Type B pancreatic cell (in vitro differentiated cells): ENCODE results near the gene DQX1. TPM values are rescaled to one million over a fixed set of nuclear protein-coding genes. Genes with fewer than 3 reads are reported as not detected.

Source experiments
- DNase-seq: peaks from one replicate; pipeline ENCODE4 v3.0.0; 2021; ENCODE audit warnings: mixed read lengths; ENCODE audit not compliant: unreplicated experiment; ENCODE audit errors: extremely low spot score
- H3K27ac Mint-ChIP-seq: 2 replicates; pipeline ENCODE4 v1.8.0; 2021; ENCODE audit warnings: mild to moderate bottlenecking, mixed read lengths
- H3K27me3 Mint-ChIP-seq: 2 replicates; pipeline ENCODE4 v1.8.0; 2021; ENCODE audit warnings: mixed read lengths
- H3K36me3 Mint-ChIP-seq: 2 replicates; pipeline ENCODE4 v1.8.0; 2021; ENCODE audit warnings: mixed read lengths
- H3K4me1 Mint-ChIP-seq: one replicate; pipeline ENCODE4 v1.8.0; 2021; ENCODE audit warnings: mixed read lengths; ENCODE audit not compliant: unreplicated experiment
- H3K4me3 Mint-ChIP-seq: 2 replicates; pipeline ENCODE4 v1.8.0; 2021; ENCODE audit warnings: mild to moderate bottlenecking, mixed read lengths
- H3K9me3 Mint-ChIP-seq: 2 replicates; pipeline ENCODE4 v1.8.0; 2021; ENCODE audit warnings: mixed read lengths
- total RNA-seq: library from RNA; stranded (reverse); gene quantifications from 2 replicates; pipeline ENCODE4 v1.2.1, GENCODE V29; 2021; ENCODE audit warnings: low replicate concordance
- TF ChIP-seq, protein P1 (sequence below): fragments of 200-600 bp; sonication (generic); conservative IDR thresholded peaks from 2 replicates; pipeline ENCODE4 v1.5.0; 2021; ENCODE audit warnings: antibody characterized with exemption, mild to moderate bottlenecking

DQX1 gene
- total RNA-seq, 1 donor from 2014 or later, result 1.4 TPM

GRCh38 chr2:74526649-74527230 is 709 bp upstream of the DQX1 start:
- H3K27ac Mint-ChIP-seq, result peak overlapping the region; percentile 75
- peaks cover 13% of the 10 kb centered on the region for H3K36me3 Mint-ChIP-seq
- H3K4me1 Mint-ChIP-seq, result peaks cover 25% of the 10 kb centered on the region
- no peak for DNase-seq
- peak overlapping the region; percentile 83 for H3K4me3 Mint-ChIP-seq
- no peaks in the 10 kb centered on the region for H3K9me3 Mint-ChIP-seq
- TF ChIP-seq, protein P1, sequence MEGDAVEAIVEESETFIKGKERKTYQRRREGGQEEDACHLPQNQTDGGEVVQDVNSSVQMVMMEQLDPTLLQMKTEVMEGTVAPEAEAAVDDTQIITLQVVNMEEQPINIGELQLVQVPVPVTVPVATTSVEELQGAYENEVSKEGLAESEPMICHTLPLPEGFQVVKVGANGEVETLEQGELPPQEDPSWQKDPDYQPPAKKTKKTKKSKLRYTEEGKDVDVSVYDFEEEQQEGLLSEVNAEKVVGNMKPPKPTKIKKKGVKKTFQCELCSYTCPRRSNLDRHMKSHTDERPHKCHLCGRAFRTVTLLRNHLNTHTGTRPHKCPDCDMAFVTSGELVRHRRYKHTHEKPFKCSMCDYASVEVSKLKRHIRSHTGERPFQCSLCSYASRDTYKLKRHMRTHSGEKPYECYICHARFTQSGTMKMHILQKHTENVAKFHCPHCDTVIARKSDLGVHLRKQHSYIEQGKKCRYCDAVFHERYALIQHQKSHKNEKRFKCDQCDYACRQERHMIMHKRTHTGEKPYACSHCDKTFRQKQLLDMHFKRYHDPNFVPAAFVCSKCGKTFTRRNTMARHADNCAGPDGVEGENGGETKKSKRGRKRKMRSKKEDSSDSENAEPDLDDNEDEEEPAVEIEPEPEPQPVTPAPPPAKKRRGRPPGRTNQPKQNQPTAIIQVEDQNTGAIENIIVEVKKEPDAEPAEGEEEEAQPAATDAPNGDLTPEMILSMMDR, result no peak
- peaks cover 20% of the 10 kb centered on the region for H3K27me3 Mint-ChIP-seq

DNA sequence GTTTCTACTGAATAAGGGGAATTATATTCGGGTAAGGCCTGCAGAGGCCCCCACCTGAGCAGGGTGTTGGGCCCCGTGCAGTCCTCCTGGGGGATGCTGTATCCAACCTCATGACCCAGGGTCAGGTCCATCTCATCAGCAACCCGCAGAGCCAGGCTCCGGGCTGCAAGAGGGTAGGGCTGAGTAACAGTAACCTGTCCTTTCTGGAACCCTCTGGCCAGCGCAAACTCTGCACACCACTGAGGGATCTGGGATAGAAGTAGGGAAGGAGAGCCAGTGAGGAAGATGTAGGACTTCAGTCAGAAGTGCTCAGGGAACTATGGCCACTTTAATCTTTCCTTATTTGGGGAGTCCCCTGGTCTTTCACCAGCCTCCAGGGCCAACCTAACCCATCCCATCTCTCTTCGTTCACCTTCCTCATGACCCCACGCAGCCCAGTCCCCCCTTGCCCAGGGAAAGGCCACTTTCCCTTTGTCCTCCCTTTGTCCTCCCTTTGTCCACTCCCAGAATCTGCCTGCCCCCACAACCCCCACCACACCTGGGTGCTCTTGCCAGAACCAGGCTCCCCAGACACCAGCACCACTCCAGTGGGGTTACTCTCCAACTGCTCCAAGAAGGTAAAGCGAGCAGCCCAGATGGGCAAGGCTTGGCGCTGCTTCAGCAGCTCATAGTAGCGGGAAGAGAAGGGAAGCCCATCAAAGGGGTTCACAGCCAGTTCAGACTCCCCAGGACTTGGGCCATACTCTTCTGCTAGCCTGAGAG is 895 bp downstream of the DQX1 start:
- no peaks in the 10 kb centered on the region for H3K9me3 Mint-ChIP-seq
- H3K4me1 Mint-ChIP-seq, result peaks cover 14% of the 10 kb centered on the region
- peaks cover 36% of the 10 kb centered on the region for H3K27me3 Mint-ChIP-seq
- H3K4me3 Mint-ChIP-seq, result no peak overlapping the region
- no peak overlapping the region for H3K27ac Mint-ChIP-seq
- no peak for DNase-seq
- peaks cover 13% of the 10 kb centered on the region for H3K36me3 Mint-ChIP-seq
- TF ChIP-seq, protein P1, result no peak

- no peaks in the 10 kb centered on the region for H3K9me3 Mint-ChIP-seq
- H3K27ac Mint-ChIP-seq, result no peak overlapping the region
- DNase-seq, result no peak
- H3K36me3 Mint-ChIP-seq, result peaks cover 13% of the 10 kb centered on the region
- H3K27me3 Mint-ChIP-seq, result peaks cover 47% of the 10 kb centered on the region
- H3K4me1 Mint-ChIP-seq, result peaks cover 14% of the 10 kb centered on the region
- TF ChIP-seq, protein P1, result no peak
- no peak overlapping the region for H3K4me3 Mint-ChIP-seq
Measured at GRCh38 chr2:74524005-74524404, 2.0 kb downstream of the DQX1 start.

- H3K27me3 Mint-ChIP-seq, result peaks cover 62% of the 10 kb centered on the region
Measured at GRCh38 chr2:74522516-74522915, 3.5 kb downstream of the DQX1 start.

DNA sequence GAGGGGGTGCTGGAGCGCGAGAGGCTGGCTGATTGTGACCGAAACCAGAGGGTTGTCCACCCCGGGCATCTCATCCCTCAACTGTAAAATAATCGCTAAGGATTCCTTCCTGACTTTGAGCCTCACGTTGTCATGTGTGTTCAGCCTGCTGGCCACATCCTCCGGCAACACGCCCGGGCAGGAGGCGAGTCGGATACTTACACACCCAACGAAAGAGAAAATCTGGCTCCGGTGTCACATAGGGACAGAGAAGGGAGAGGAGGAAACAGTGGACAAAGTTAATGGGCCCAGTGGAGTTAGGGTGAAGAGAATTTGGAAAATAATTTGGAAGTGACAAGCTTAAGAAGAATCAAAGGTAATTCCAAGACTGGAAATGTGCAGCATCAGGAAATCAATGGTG is 9.4 kb downstream of the DQX1 start:
- Mint-ChIP-seq H3K4me1 (no peaks in the 10 kb centered on the region), H3K36me3 (peaks cover 3% of the 10 kb centered on the region), H3K4me3 (no peak overlapping the region), H3K9me3 (no peaks in the 10 kb centered on the region), H3K27me3 (peaks cover 91% of the 10 kb centered on the region), H3K27ac (no peak overlapping the region)
- no peak for DNase-seq
- TF ChIP-seq, protein P1, result no peak

More at GRCh38 chr2:74522516-74522915, 3.5 kb downstream of the DQX1 start:
- TF ChIP-seq, protein P1, result no peak
- Mint-ChIP-seq H3K9me3 (no peaks in the 10 kb centered on the region), H3K4me3 (no peak overlapping the region), H3K27ac (no peak overlapping the region), H3K4me1 (peaks cover 8% of the 10 kb centered on the region), H3K36me3 (peaks cover 16% of the 10 kb centered on the region)
- DNase-seq, result no peak
